ENCODE results near the gene COL4A2.

The COL4A2 gene

DNA sequence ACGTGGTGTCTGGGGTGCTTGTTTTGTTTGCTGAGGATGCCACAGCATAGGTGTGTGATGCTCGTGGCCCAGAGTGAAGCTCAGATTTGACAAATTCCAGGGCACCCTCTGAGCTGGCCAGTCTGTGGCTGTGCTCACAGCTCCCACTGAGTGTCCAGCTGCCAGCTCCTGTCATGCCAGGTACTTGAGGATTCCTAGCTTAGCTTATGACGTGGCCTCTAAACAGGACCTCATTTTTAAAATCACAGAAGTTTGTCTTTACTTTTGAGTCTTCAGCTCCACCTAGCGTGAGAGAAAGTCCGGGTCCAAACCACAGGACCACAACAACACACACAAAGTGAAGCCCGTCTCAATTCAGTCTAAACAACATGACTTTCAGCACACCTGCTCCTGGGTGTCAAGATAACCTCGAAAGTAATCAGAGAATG lies 137.2 kb downstream of the COL4A2 start:
- no peak for DNase-seq (ENCODE audit: low read depth, low spot score)
- TF ChIP-seq, protein P1, sequence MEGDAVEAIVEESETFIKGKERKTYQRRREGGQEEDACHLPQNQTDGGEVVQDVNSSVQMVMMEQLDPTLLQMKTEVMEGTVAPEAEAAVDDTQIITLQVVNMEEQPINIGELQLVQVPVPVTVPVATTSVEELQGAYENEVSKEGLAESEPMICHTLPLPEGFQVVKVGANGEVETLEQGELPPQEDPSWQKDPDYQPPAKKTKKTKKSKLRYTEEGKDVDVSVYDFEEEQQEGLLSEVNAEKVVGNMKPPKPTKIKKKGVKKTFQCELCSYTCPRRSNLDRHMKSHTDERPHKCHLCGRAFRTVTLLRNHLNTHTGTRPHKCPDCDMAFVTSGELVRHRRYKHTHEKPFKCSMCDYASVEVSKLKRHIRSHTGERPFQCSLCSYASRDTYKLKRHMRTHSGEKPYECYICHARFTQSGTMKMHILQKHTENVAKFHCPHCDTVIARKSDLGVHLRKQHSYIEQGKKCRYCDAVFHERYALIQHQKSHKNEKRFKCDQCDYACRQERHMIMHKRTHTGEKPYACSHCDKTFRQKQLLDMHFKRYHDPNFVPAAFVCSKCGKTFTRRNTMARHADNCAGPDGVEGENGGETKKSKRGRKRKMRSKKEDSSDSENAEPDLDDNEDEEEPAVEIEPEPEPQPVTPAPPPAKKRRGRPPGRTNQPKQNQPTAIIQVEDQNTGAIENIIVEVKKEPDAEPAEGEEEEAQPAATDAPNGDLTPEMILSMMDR (IDR thresholded peaks at IDR 0.05; ENCODE audit: insufficient read depth, low read length, missing control alignments), result no peak
- POLR2A ChIA-PET, result no interaction called here
- CTCF ChIA-PET, result interaction anchor here (0.8 to 3.8 kb wide), 10 partner anchors 9 to 227 kb away, joined by 3 to 21 read pairs (median 5); no protein-coding TSS in a partner anchor
- H3K4me3 ChIP-seq (ENCODE audit: low read depth, low read length), result no peak overlapping the region

DNA sequence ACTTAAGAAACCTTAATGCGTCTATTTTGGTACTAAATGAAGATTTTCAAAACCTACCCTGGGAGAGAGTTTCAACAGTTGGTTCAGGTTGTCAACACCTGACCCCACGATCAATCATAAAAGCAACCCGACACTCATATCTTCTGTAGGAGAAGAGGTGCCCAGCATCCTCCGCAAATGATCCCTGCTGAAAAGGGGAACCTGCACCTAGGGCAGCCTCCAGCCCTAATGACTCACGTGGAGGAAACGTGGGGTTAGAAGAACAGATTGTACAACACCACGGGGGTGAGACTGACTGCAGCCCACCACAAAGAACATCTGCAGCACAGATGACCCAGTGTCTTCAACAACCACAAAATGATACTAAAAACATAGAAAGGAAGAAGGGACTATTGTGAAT lies 138.1 kb downstream of the COL4A2 start:
- ChIA-PET CTCF (interaction anchor here (0.8 to 3.8 kb wide), 7 partner anchors 8 to 225 kb away, joined by 3 to 21 read pairs (median 5); no protein-coding TSS in a partner anchor), POLR2A (no interaction called here)
- H3K4me3 ChIP-seq (ENCODE audit: low read depth, low read length), result no peak overlapping the region
- TF ChIP-seq, protein P1 (IDR thresholded peaks at IDR 0.05; ENCODE audit: insufficient read depth, low read length, missing control alignments), result no peak
- no peak for DNase-seq (ENCODE audit: low read depth, low spot score)

DNA sequence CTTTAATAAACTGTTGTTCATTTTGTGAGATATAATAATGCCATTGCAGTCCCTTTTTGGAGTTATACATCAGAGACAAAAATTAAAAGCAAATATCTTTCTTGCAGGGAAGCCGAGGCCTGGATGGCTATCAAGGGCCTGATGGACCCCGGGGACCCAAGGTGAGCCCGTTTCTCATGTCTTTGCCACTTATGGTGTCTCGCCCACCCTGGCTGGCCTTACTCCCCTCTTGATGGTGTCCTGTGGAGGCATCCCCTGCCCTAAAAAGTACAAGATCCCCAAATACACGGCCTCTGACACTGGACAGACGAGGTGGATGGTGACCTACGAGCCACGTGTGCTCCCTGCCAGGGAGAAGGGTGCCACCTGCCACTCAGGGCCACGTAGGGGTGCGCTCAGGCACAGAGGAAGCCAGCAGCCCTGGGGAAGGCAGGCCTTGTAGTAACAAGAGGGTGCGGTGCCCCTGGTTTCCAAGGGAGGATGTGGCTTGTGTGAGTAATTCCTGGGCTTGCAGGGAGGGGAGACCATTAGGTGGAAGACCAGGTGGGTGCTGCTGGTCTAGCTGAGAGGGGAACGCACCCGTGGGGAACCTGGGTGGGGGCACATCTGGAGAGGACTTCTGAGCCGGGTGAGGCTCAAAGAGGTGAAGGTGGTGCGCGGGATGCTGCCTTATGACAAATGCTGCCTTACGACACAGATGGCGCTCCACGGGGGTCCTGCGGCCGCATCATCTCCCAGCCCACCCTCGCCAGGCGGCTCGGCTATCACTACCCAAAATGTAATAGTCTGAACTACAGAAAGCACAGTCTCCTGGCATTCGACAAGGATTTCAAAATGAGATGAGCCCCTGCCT lies 138.9 kb downstream of the COL4A2 start:
- no peak overlapping the region for H3K4me3 ChIP-seq (ENCODE audit: low read depth, low read length)
- no peak for DNase-seq (ENCODE audit: low read depth, low spot score)
- CTCF ChIA-PET, result interaction anchor here (1.8 kb wide), 1 partner anchor 199 kb away, joined by 8 read pairs; no protein-coding TSS in a partner anchor
- POLR2A ChIA-PET, result no interaction called here
- TF ChIP-seq, protein P1 (IDR thresholded peaks at IDR 0.05; ENCODE audit: insufficient read depth, low read length, missing control alignments), result no peak

DNA sequence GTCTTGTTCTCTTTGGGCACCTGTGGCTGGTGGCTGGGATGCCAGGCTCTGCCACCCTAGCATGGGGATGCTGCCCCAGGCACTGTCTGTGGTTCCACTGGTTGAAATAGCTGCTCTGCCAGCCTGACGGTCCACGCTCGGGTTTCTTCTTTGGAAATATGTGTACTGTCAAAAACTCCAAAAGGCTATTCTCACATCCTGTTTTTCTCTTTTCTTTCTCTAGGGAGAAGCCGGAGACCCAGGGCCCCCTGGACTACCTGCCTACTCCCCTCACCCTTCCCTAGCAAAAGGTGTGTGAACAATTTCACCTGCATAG lies 139.4 kb downstream of the COL4A2 start:
- no peak for DNase-seq (ENCODE audit: low read depth, low spot score)
- TF ChIP-seq, protein P1 (IDR thresholded peaks at IDR 0.05; ENCODE audit: insufficient read depth, low read length, missing control alignments), result no peak
- H3K4me3 ChIP-seq (ENCODE audit: low read depth, low read length), result no peak overlapping the region
- POLR2A ChIA-PET, result no interaction called here
- CTCF ChIA-PET, result interaction anchor here (1.6 to 1.8 kb wide), 2 partner anchors 200 to 225 kb away, joined by 5 to 8 read pairs; no protein-coding TSS in a partner anchor

DNA sequence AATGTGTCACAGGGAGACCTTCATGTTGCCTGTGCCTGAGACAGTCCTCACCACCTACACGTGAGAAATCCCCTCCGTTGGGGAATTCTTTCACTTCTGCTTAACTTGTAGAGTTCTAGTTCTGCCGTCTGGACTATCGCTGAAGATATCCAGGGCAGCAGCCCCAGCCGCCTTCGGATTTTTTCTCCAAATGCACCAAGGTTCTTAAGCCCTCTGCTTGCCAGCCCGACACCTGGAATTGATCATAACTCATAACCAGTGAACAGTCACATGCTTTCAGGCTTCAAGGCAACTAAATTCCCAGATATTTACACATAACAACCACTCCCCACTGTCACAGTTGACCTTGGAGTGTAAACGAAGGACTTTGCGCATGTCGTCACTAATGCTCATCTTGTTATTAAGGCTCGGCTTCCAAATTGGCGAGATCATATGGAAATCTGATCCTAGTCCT lies 140.0 kb downstream of the COL4A2 start:
- TF ChIP-seq, protein P1 (IDR thresholded peaks at IDR 0.05; ENCODE audit: insufficient read depth, low read length, missing control alignments), result no peak
- no peak overlapping the region for H3K4me3 ChIP-seq (ENCODE audit: low read depth, low read length)
- DNase-seq (ENCODE audit: low read depth, low spot score), result no peak
- CTCF ChIA-PET, result interaction anchor here (1.6 to 1.8 kb wide), 2 partner anchors 201 to 225 kb away, joined by 5 to 8 read pairs; no protein-coding TSS in a partner anchor
- POLR2A ChIA-PET, result no interaction called here

DNA sequence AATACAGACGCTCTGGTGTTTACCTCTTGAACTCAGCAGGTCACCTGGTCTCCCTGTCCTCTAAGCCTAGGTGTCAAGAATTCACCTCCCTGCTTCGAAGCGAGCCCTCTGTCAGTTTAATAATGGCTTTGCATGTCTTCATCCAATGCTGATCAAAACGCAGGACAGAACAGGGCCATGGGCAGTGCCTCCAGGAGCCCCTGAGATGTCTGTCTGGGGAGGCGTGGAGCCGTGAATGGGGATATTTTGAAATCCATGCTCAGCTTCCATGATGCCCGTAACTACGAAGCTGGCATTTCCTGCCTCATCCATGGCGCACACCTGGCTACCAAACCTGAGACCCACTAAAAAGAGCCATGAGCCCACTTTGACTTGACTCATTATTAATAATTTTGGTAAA lies 140.7 kb downstream of the COL4A2 start:
- TF ChIP-seq, protein P1 (IDR thresholded peaks at IDR 0.05; ENCODE audit: insufficient read depth, low read length, missing control alignments), result no peak
- no peak for DNase-seq (ENCODE audit: low read depth, low spot score)
- ChIA-PET CTCF (interaction anchor here (1.6 to 1.8 kb wide), 2 partner anchors 201 to 226 kb away, joined by 5 to 8 read pairs; no protein-coding TSS in a partner anchor), POLR2A (no interaction called here)
- no peak overlapping the region for H3K4me3 ChIP-seq (ENCODE audit: low read depth, low read length)

Measured in AG04449 (cell line).